SK-N-SH (cell line): ENCODE results near the gene SSTR5. TPM values are rescaled to one million over a fixed set of nuclear protein-coding genes. Genes with fewer than 3 reads are reported as not detected.

Experiments
- CTCF ChIA-PET: fragments of 300-600, 350-600 bp; formaldehyde crosslinking; extraction: SDS; loops from one replicate; lab custom pipeline; 2021; lab: Yijun Ruan, JAX
- POLR2A ChIA-PET: fragments of 350-600 bp; sonication (Branson Sonifier 250); formaldehyde crosslinking; extraction: SDS; loops from one replicate; lab custom pipeline; 2020; ENCODE audit warnings: antibody characterized with exemption, inconsistent platforms; lab: Yijun Ruan, JAX
- DNase-seq: peaks from one replicate; pipeline ENCODE4 v3.0.0; 2012
- H2AFZ ChIP-seq: fragments of 200-600 bp; sonication (generic); 2 replicates; pipeline ENCODE4 v1.8.1; 2016; ENCODE audit warnings: antibody characterized with exemption, mild to moderate bottlenecking, low read depth
- H3F3A ChIP-seq: fragments of 200-600 bp; sonication (generic); replicated peaks from 2 replicates; pipeline ENCODE3; 2016; ENCODE audit warnings: antibody characterized with exemption, mild to moderate bottlenecking; ENCODE audit not compliant: insufficient read depth
- H3K27ac ChIP-seq, 2 experiments: fragments of 200-500 bp in 1 of 2; fragments of 200-600 bp in 1 of 2; sonication (Bioruptor generic) in 1 of 2; sonication (generic), shearing (Covaris generic) in 1 of 2; 2 replicates each; pipeline versions ENCODE4 v1.5.1 to v1.6.1; 2014 to 2016; ENCODE audit warnings: low read depth in 2 of 2, inconsistent platforms in 1 of 2, low read length in 1 of 2, mild to moderate bottlenecking in 1 of 2, mixed read lengths in 1 of 2
- H3K27me3 ChIP-seq: fragments of 200-600 bp; sonication (generic), shearing (Covaris generic); 2 replicates; pipeline ENCODE4 v1.6.1; 2016; ENCODE audit warnings: mixed run types; ENCODE audit not compliant: insufficient read depth
- H3K36me3 ChIP-seq, 2 experiments: fragments of 200-500 bp in 1 of 2; fragments of 200-600 bp in 1 of 2; sonication (Bioruptor generic) in 1 of 2; sonication (generic) in 1 of 2; replicated peaks in 1 of 2; 2 replicates each; pipeline versions ENCODE3 to v1.5.1; 2014 to 2016; ENCODE audit warnings: low read length in 1 of 2, mild to moderate bottlenecking in 1 of 2; ENCODE audit not compliant: insufficient read depth in 2 of 2, control insufficient read depth in 1 of 2
- H3K4me1 ChIP-seq, 2 experiments: fragments of 200-500 bp in 1 of 2; fragments of 200-600 bp in 1 of 2; sonication (Bioruptor generic) in 1 of 2; sonication (generic), shearing (Covaris generic) in 1 of 2; 2 replicates each; pipeline versions ENCODE4 v1.5.1 to v1.6.1; 2014 to 2016; ENCODE audit warnings: low read depth in 1 of 2, low read length in 1 of 2, mixed run types in 1 of 2; ENCODE audit not compliant: insufficient read depth in 2 of 2, control insufficient read depth in 1 of 2
- H3K4me2 ChIP-seq: fragments of 200-600 bp; sonication (generic), shearing (Covaris generic); 2 replicates; pipeline ENCODE4 v1.6.1; 2017; ENCODE audit warnings: mixed run types
- H3K4me3 ChIP-seq, 2 experiments: fragments of 200-500 bp in 1 of 2; fragments of 200-600 bp in 1 of 2; sonication (Bioruptor generic) in 1 of 2; sonication (generic), shearing (Covaris generic) in 1 of 2; 2 replicates each; pipeline versions ENCODE4 v1.5.1 to v1.8.1; 2014 to 2016; ENCODE audit warnings: low read depth in 2 of 2, inconsistent platforms in 1 of 2, low read length in 1 of 2, mild to moderate bottlenecking in 1 of 2, mixed read lengths in 1 of 2, moderate library complexity in 1 of 2
- H3K79me2 ChIP-seq: fragments of 200-600 bp; sonication (generic); 2 replicates; pipeline ENCODE4 v1.8.1; 2017; ENCODE audit warnings: mild to moderate bottlenecking; ENCODE audit not compliant: insufficient read depth
- H3K9ac ChIP-seq: fragments of 200-600 bp; sonication (generic); 2 replicates; pipeline ENCODE4 v1.6.1; 2017; ENCODE audit warnings: mixed run types
- H3K9me2 ChIP-seq: fragments of 200-600 bp; sonication (generic); 2 replicates; pipeline ENCODE4 v1.6.1; 2017; ENCODE audit warnings: mixed run types
- H3K9me3 ChIP-seq: fragments of 200-600 bp; sonication (generic); 2 replicates; pipeline ENCODE4 v1.6.1; 2017; ENCODE audit warnings: mixed run types, mild to moderate bottlenecking, moderate library complexity
- H4K20me1 ChIP-seq: fragments of 200-600 bp; sonication (generic); 2 replicates; pipeline ENCODE4 v1.6.1; 2017; ENCODE audit warnings: mild to moderate bottlenecking, mixed run types; ENCODE audit not compliant: insufficient read depth
- CHD2 ChIP-seq: fragments of 150-350 bp; IDR thresholded peaks from 2 replicates; pipeline ENCODE4 v1.6.1; 2018; ENCODE audit warnings: low read length; ENCODE audit not compliant: partially characterized antibody
- EP300 ChIP-seq, 2 experiments: IDR thresholded peaks; 2 replicates each; pipeline versions ENCODE4 v1.4.0 to v1.6.1; 2012; ENCODE audit warnings: borderline replicate concordance in 1 of 2, low read depth in 1 of 2, low read length in 1 of 2
- EZH2phosphoT487 ChIP-seq: fragments of 200-600 bp; sonication (generic); IDR thresholded peaks from 2 replicates; pipeline ENCODE4 v1.6.1; 2017; ENCODE audit warnings: low read depth, mixed run types, mild to moderate bottlenecking, antibody characterized with exemption, moderate library complexity, borderline replicate concordance
- FOSL2 ChIP-seq: IDR thresholded peaks from 2 replicates; pipeline ENCODE4 v1.4.0; 2012; ENCODE audit warnings: low read depth, mild to moderate bottlenecking, moderate library complexity, borderline replicate concordance
- FOXM1 ChIP-seq: IDR thresholded peaks from 2 replicates; pipeline ENCODE4 v1.4.0; 2012; ENCODE audit warnings: low read depth, mild to moderate bottlenecking
- GABPA ChIP-seq: IDR thresholded peaks from 2 replicates; pipeline ENCODE4 v1.4.0; 2012; ENCODE audit warnings: low read depth, mild to moderate bottlenecking
- GATA2 ChIP-seq: sonication (generic); formaldehyde crosslinking; IDR thresholded peaks from 2 replicates; pipeline ENCODE4 v1.5.0; 2020; ENCODE audit warnings: mild to moderate bottlenecking, missing genetic modification reagents
- IRF3 ChIP-seq: fragments of 150-350 bp; IDR thresholded peaks from 2 replicates; pipeline ENCODE4 v1.6.1; 2016; ENCODE audit warnings: mild to moderate bottlenecking, low read depth, low read length
- MXI1 ChIP-seq: IDR thresholded peaks from 2 replicates; pipeline ENCODE4 v1.6.1; 2012; ENCODE audit warnings: mild to moderate bottlenecking, low read depth, low read length, improper control_type of control experiment
- RCOR1 ChIP-seq: fragments of 150-350 bp; IDR thresholded peaks from 2 replicates; pipeline ENCODE4 v1.6.1; 2017; ENCODE audit warnings: antibody characterized with exemption, low read length
- RFX5 ChIP-seq: IDR thresholded peaks from 2 replicates; pipeline ENCODE4 v1.6.1; 2012; ENCODE audit warnings: mild to moderate bottlenecking, improper control_type of control experiment, low read length
- RXRA ChIP-seq: IDR thresholded peaks from 2 replicates; pipeline ENCODE4 v1.4.0; 2012; ENCODE audit warnings: low read depth, mild to moderate bottlenecking, borderline replicate concordance
- TCF12 ChIP-seq: IDR thresholded peaks from 2 replicates; pipeline ENCODE4 v1.4.0; 2012
- TEAD4 ChIP-seq: IDR thresholded peaks from 2 replicates; pipeline ENCODE4 v1.4.0; 2012; ENCODE audit warnings: mild to moderate bottlenecking, borderline replicate concordance; ENCODE audit not compliant: insufficient read depth
- USF1 ChIP-seq: IDR thresholded peaks from 2 replicates; pipeline ENCODE4 v1.4.0; 2012; ENCODE audit warnings: low read depth, borderline replicate concordance
- USF2 ChIP-seq: fragments of 150-350 bp; IDR thresholded peaks from 2 replicates; pipeline ENCODE4 v1.6.1; 2017; ENCODE audit warnings: antibody characterized with exemption, low read length, low read depth, borderline replicate concordance
- ZBTB33 ChIP-seq: IDR thresholded peaks from 2 replicates; pipeline ENCODE4 v1.4.0; 2012; ENCODE audit warnings: low read depth, borderline replicate concordance
- WGBS: methylation state at CpG from one replicate; pipeline ENCODE4 v1.1.6; 2017; ENCODE audit warnings: low lambda C conversion rate; 5-methylcytosine and 5-hydroxymethylcytosine counted together
- polyA plus RNA-seq, 3 experiments: library from polyadenylated mRNA; depleted of rRNA; stranded (reverse); fragments of >200 nt; gene quantifications; 2 replicates each; pipeline ENCODE4 v1.2.3, GENCODE V29; 2012

SSTR5 gene
- polyA plus RNA-seq, 1 of the 3 experiments (the other 2 are of a cell fraction) = not detected

GRCh38 chr16:1029259-1029545 is 43.3 kb upstream of the SSTR5 start:
- Histone ChIP-seq H3K9ac (no peak overlapping the region), H3F3A (no peaks in the 10 kb centered on the region), H4K20me1 (no peaks in the 10 kb centered on the region), H3K4me3 (no peak overlapping the region), H3K79me2 (no peaks in the 10 kb centered on the region), H3K9me3 (no peaks in the 10 kb centered on the region), H3K27ac (no peak overlapping the region), H3K9me2 (no peaks in the 10 kb centered on the region), H3K4me1 (no peaks in the 10 kb centered on the region), H3K4me2 (no peak overlapping the region), H3K36me3 (no peaks in the 10 kb centered on the region), H3K27me3 (peaks cover 72% of the 10 kb centered on the region), H2AFZ (no peak overlapping the region)
- CTCF ChIA-PET = no interaction called here
- POLR2A ChIA-PET = no interaction called here
- TF ChIP-seq FOXM1 = no peak
- no peak for TF ChIP-seq FOSL2
- TF ChIP-seq GATA2 = no peak
- no peak for TF ChIP-seq USF2
- no peak for TF ChIP-seq RCOR1
- no peak for TF ChIP-seq MXI1
- TF ChIP-seq IRF3 = no peak
- TF ChIP-seq TEAD4 = no peak
- no peak for TF ChIP-seq RFX5
- TF ChIP-seq ZBTB33 = no peak
- no peak for TF ChIP-seq GABPA
- TF ChIP-seq USF1 = no peak
- TF ChIP-seq CHD2 = no peak
- TF ChIP-seq EP300 (IDR thresholded peaks at IDR 0.05; ENCODE audit: borderline replicate concordance in 1 of 2, low read depth in 1 of 2, low read length in 1 of 2) = no peak
- TF ChIP-seq EZH2phosphoT487 = no peak
- TF ChIP-seq TCF12 = no peak
- no peak for TF ChIP-seq RXRA
- DNase-seq = no peak
- 17% methylated on average over 6 of the region's 14 CpGs for WGBS
